ENCODE data around the gene FAM240A. TPM values are rescaled to one million over a fixed set of nuclear protein-coding genes. Genes with fewer than 3 reads are reported as not detected.

The FAM240A gene
- total RNA-seq (ENCODE audit: low replicate concordance): not detected in 2 replicates
- long read RNA-seq: 0 reads

DNA sequence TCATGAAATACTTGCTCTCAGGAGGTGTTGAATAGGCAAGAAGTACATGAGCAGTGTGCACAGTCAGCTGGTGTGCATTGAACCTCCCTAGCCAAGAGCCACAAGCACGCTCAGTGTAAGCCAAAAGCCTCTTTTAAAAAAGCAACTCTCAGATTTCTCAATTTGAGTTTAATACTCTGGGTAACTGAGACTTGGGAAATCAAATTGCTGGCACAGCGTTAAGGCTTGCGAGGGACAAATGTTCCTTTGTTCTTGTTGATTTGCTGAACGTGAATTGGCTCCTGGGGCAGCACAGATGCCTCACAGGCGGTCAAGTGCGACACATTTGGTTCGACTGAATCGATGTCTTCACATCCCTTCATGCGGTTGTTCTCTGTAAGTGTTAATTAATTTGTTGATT is at the start of gene FAM240A:
TSS of gene FAM240A (plus strand) at position 202 of the 400 bp plus-strand sequence. CDS start at position 361, 159 bp downstream.
- no peaks in the 10 kb centered on the region for H3K9me3 Mint-ChIP-seq
- H3K36me3 Mint-ChIP-seq: no peaks in the 10 kb centered on the region
- H3K27me3 Mint-ChIP-seq: peaks cover 13% of the 10 kb centered on the region
- H3K4me1 Mint-ChIP-seq (ENCODE audit: unreplicated experiment): peaks cover 9% of the 10 kb centered on the region
- H3K4me3 Mint-ChIP-seq: no peak within 1 kb of the TSS
- no peak within 1 kb of the TSS for H3K27ac Mint-ChIP-seq
- no peak for DNase-seq (ENCODE audit: extremely low spot score, unreplicated experiment)
- TF ChIP-seq, protein P1, sequence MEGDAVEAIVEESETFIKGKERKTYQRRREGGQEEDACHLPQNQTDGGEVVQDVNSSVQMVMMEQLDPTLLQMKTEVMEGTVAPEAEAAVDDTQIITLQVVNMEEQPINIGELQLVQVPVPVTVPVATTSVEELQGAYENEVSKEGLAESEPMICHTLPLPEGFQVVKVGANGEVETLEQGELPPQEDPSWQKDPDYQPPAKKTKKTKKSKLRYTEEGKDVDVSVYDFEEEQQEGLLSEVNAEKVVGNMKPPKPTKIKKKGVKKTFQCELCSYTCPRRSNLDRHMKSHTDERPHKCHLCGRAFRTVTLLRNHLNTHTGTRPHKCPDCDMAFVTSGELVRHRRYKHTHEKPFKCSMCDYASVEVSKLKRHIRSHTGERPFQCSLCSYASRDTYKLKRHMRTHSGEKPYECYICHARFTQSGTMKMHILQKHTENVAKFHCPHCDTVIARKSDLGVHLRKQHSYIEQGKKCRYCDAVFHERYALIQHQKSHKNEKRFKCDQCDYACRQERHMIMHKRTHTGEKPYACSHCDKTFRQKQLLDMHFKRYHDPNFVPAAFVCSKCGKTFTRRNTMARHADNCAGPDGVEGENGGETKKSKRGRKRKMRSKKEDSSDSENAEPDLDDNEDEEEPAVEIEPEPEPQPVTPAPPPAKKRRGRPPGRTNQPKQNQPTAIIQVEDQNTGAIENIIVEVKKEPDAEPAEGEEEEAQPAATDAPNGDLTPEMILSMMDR (conservative IDR thresholded peaks at IDR 0.05): no peak

DNA sequence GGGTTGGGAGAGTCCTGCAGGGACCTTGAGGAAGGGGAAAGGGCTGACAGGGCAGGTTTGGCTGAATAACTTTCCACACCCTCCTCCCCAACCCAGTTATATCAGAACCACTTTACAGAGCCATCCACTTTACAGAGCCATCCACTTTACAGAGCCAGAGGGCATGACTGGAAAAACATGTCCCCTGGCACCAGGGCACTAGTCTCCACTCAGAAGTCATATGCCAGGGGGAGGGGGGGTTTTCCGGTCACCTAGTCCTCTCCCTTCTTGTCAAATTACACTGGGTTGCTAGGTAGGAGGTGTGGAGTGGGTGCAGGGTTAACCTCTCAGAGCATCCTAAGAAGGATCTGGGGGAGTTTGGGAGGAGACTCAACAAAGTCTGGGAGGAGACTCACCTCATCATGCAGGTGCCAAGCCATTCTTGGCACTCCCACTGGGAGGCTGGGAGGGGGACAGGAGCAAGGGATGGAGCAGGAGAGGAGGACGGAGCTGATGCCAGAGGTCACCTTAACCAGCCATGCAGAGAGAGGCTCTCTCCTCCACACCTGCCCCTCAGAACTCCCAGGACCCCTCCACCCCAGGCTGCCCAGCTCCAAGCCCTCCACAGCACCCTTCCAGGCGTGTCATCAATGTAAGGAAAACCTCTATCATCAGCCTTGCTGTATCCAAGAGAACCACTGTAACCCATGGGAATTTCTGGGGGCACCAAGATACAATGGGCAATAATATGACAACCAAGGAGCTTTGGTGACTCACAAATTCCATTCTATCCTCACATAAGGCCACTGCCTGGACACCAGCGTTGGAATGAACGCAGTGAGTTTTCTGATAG is 47.9 kb upstream of the FAM240A start:
- TF ChIP-seq, protein P1 (conservative IDR thresholded peaks at IDR 0.05): no peak
- Mint-ChIP-seq H3K4me1 (ENCODE audit: unreplicated experiment) (peaks cover 12% of the 10 kb centered on the region), H3K36me3 (no peaks in the 10 kb centered on the region), H3K27ac (no peak overlapping the region), H3K9me3 (no peaks in the 10 kb centered on the region), H3K4me3 (peak overlapping the region; percentile 83), H3K27me3 (peaks cover 70% of the 10 kb centered on the region)
- DNase-seq (ENCODE audit: extremely low spot score, unreplicated experiment): no peak

DNA sequence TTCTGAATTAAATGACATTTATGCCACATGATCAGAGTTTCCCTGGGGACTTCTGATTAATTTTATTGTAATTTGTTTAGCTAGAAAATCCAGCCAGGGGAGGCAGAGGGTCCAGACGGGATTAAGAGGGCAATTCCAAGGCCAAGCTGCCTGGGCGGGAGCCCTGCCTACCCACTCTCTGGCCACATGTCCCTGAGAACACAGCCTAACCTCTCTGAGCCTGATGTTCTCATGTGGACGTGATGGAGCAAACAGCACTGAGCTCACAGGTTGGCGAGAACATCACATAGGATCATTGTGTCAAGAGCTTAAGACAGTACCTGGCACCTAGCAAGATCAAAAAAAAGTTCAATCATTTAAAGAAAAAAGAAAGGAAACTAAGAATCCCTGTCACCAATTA is 47.2 kb upstream of the FAM240A start:
- Mint-ChIP-seq H3K9me3 (no peaks in the 10 kb centered on the region), H3K27me3 (peaks cover 66% of the 10 kb centered on the region), H3K36me3 (no peaks in the 10 kb centered on the region), H3K4me1 (ENCODE audit: unreplicated experiment) (peaks cover 12% of the 10 kb centered on the region), H3K4me3 (peak overlapping the region; percentile 83), H3K27ac (peak overlapping the region; percentile 58)
- no peak for DNase-seq (ENCODE audit: extremely low spot score, unreplicated experiment)
- TF ChIP-seq, protein P1 (conservative IDR thresholded peaks at IDR 0.05): no peak

DNA sequence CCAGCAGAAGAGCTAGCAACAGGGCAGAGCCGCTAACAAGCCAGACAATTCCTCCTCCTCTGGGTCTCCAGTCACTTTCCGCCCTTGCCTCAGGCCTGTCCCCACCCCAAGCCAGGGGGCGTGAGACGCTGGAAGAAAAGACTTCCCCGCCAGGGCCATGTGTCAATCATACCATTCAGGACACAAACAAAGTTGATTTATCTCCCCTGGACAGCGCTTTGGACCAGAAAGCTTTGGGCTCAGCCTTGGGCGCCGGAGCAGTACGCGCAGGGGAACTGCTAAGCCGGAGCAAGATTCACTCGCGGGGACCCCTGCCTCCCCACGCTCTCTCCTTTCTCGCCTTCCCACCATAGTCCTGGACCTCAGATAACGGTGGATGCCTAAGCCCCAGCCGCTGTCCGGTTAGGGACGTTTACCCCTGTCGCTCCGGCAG is 46.7 kb upstream of the FAM240A start:
- Mint-ChIP-seq H3K27ac (peak overlapping the region; percentile 58), H3K9me3 (peaks cover 4% of the 10 kb centered on the region)
- TF ChIP-seq, protein P1 (conservative IDR thresholded peaks at IDR 0.05): peak; percentile 29

DNA sequence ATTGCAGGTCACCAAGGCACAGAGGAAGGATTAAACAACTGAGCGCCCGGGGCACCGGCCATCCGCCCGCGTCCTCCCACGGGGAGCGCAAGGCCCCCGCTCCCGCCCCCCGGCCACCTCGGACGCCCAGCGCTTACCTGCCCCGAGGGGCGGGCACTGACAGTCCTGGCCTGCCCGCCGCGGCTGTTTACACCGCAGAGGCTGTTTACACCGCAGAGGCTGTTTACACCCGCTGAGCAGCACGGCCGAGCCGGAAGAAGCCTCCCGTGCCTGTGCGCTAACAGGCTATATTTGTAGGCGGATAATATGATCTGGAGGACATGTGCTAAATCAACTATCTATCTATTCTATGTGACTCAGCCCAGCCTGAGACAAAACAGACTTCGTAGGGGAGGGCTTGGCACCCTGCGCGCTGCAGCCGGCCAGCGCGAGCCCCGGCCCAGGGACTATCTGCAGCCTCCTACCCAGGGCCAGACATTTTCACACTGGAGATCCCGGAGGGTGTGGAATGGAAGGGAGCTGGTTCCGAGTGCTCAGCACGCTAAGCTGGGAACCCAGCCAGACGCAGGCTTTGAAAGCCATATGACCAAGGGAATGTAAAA is 46.2 kb upstream of the FAM240A start, which contains the start of gene LRRC2:
TSS of gene LRRC2 (minus strand) at position 263 of the 602 bp plus-strand sequence. CDS start 14,711 bp downstream, outside the sequence.
- H3K4me3 Mint-ChIP-seq: peak within 1 kb of the TSS; percentile 83
- TF ChIP-seq, protein P1 (conservative IDR thresholded peaks at IDR 0.05): no peak
- no peak for DNase-seq (ENCODE audit: extremely low spot score, unreplicated experiment)
- peaks cover 12% of the 10 kb centered on the region for H3K4me1 Mint-ChIP-seq (ENCODE audit: unreplicated experiment)
- peaks cover 4% of the 10 kb centered on the region for H3K9me3 Mint-ChIP-seq
- H3K27me3 Mint-ChIP-seq: peaks cover 63% of the 10 kb centered on the region
- H3K27ac Mint-ChIP-seq: peak within 1 kb of the TSS; percentile 58
- no peaks in the 10 kb centered on the region for H3K36me3 Mint-ChIP-seq

More for the DNA sequence above, 46.7 kb upstream of the FAM240A start:
- Mint-ChIP-seq H3K36me3 (no peaks in the 10 kb centered on the region), H3K4me3 (peak overlapping the region; percentile 83), H3K27me3 (peaks cover 66% of the 10 kb centered on the region), H3K4me1 (ENCODE audit: unreplicated experiment) (peaks cover 12% of the 10 kb centered on the region)
- DNase-seq (ENCODE audit: extremely low spot score, unreplicated experiment): no peak

Data from type B pancreatic cell (in vitro differentiated cells).